Smooth muscle cell (in vitro differentiated cells): ENCODE results near the gene KIF2A. TPM values are rescaled to one million over a fixed set of nuclear protein-coding genes. Genes with fewer than 3 reads are reported as not detected.

Experiments used
- DNase-seq: peaks from one replicate; lab custom pipeline; 2025; ENCODE audit not compliant: unreplicated experiment; lab: John Stamatoyannopoulos, UW
- H2AFZ ChIP-seq: fragments of 200-600 bp; sonication (generic); 2 replicates; pipeline ENCODE4 v1.6.0; 2016; ENCODE audit warnings: antibody characterized with exemption, low read depth, mild to moderate bottlenecking
- H3F3A ChIP-seq: fragments of 200-600 bp; sonication (generic); 2 replicates; pipeline ENCODE4 v1.6.0; 2017; ENCODE audit warnings: antibody characterized with exemption, low read depth
- H3K27ac ChIP-seq: fragments of 200-600 bp; sonication (generic); 2 replicates; pipeline ENCODE4 v1.5.1; 2016; ENCODE audit warnings: low read depth, mild to moderate bottlenecking
- H3K27me3 ChIP-seq: fragments of 200-600 bp; sonication (generic); 2 replicates; pipeline ENCODE4 v1.6.1; 2016; ENCODE audit warnings: low read depth, mild to moderate bottlenecking
- H3K36me3 ChIP-seq: fragments of 200-600 bp; sonication (generic); 2 replicates; pipeline ENCODE4 v1.5.1; 2016; ENCODE audit warnings: low read depth
- H3K4me1 ChIP-seq: fragments of 200-600 bp; sonication (generic); 2 replicates; pipeline ENCODE4 v1.5.1; 2016; ENCODE audit warnings: low read depth
- H3K4me2 ChIP-seq: fragments of 200-600 bp; sonication (generic); 2 replicates; pipeline ENCODE4 v1.6.0; 2016; ENCODE audit warnings: mild to moderate bottlenecking
- H3K4me3 ChIP-seq: fragments of 200-600 bp; sonication (generic); 2 replicates; pipeline ENCODE4 v1.5.1; 2016; ENCODE audit warnings: mild to moderate bottlenecking
- H3K79me2 ChIP-seq: fragments of 200-600 bp; sonication (generic); 2 replicates; pipeline ENCODE4 v1.6.0; 2016; ENCODE audit warnings: low read depth, mild to moderate bottlenecking
- H3K9ac ChIP-seq: fragments of 200-600 bp; sonication (generic); 2 replicates; pipeline ENCODE4 v1.6.0; 2016; ENCODE audit warnings: low read depth
- H3K9me3 ChIP-seq: fragments of 200-600 bp; sonication (generic); replicated peaks from 2 replicates; pipeline ENCODE4 v1.5.1; 2016; ENCODE audit warnings: low read depth
- H4K20me1 ChIP-seq: fragments of 200-600 bp; sonication (generic); 2 replicates; pipeline ENCODE4 v1.6.0; 2016; ENCODE audit warnings: low read depth
- CTCF ChIP-seq: fragments of 200-600 bp; sonication (generic); IDR thresholded peaks from 2 replicates; pipeline ENCODE4 v1.5.1; 2017; ENCODE audit warnings: borderline replicate concordance, mild to moderate bottlenecking, antibody characterized with exemption; ENCODE audit not compliant: insufficient read depth, poor library complexity, severe bottlenecking
- WGBS: methylation state at CpG from one replicate; pipeline ENCODE4 v1.1.7; 2016; ENCODE audit warnings: low lambda C conversion rate; 5-methylcytosine and 5-hydroxymethylcytosine counted together
- polyA plus RNA-seq: library from polyadenylated mRNA; unstranded; fragments of >200 nt; fragmentation: Nextera tagmentation; extraction: Ambion mirVana; gene quantifications from 2 replicates; pipeline ENCODE4 v1.2.1, GENCODE V29; 2016
- total RNA-seq: library from RNA; depleted of rRNA; stranded (reverse); fragments of >200 nt; gene quantifications from 2 replicates; pipeline ENCODE4 v1.2.3, GENCODE V29; 2014

KIF2A gene
- total and polyA plus RNA-seq, 2 experiments from 2014 or later: 34.4 to 89.2 TPM

- Histone ChIP-seq H3K4me3 (no peak overlapping the region), H3K27me3 (no peaks in the 10 kb centered on the region), H4K20me1 (no peaks in the 10 kb centered on the region), H3K36me3 (no peaks in the 10 kb centered on the region), H2AFZ (no peak overlapping the region), H3K9me3 (no peaks in the 10 kb centered on the region), H3K4me2 (no peak overlapping the region), H3K27ac (no peak overlapping the region), H3K9ac (no peak overlapping the region), H3F3A (no peaks in the 10 kb centered on the region), H3K79me2 (no peaks in the 10 kb centered on the region), H3K4me1 (peaks cover 11% of the 10 kb centered on the region)
- 76% methylated on average over 5 of the region's 5 CpGs for WGBS
- DNase-seq: no peak
- TF ChIP-seq CTCF: no peak
Measured at GRCh38 chr5:62260513-62260912, 45.5 kb upstream of the KIF2A start.

GRCh38 chr5:62263401-62263800, 42.6 kb upstream of the KIF2A start:
- DNase-seq: no peak
- Histone ChIP-seq H3F3A (no peaks in the 10 kb centered on the region), H3K9ac (no peak overlapping the region), H4K20me1 (no peaks in the 10 kb centered on the region), H3K79me2 (no peaks in the 10 kb centered on the region), H3K4me2 (no peak overlapping the region), H3K27me3 (no peaks in the 10 kb centered on the region), H3K9me3 (no peaks in the 10 kb centered on the region), H3K36me3 (no peaks in the 10 kb centered on the region), H3K27ac (no peak overlapping the region), H3K4me1 (peaks cover 4% of the 10 kb centered on the region), H2AFZ (no peak overlapping the region), H3K4me3 (no peak overlapping the region)
- no peak for TF ChIP-seq CTCF

GRCh38 chr5:62265648-62266112, 40.3 kb upstream of the KIF2A start:
- no peak for DNase-seq
- Histone ChIP-seq H3K79me2 (no peaks in the 10 kb centered on the region), H3K27ac (no peak overlapping the region), H4K20me1 (no peaks in the 10 kb centered on the region), H3K27me3 (no peaks in the 10 kb centered on the region), H3F3A (no peaks in the 10 kb centered on the region), H3K9ac (no peak overlapping the region), H3K9me3 (no peaks in the 10 kb centered on the region), H3K4me3 (no peak overlapping the region), H2AFZ (no peak overlapping the region), H3K4me1 (peaks cover 5% of the 10 kb centered on the region), H3K4me2 (no peak overlapping the region), H3K36me3 (no peaks in the 10 kb centered on the region)
- TF ChIP-seq CTCF: no peak

GRCh38 chr5:62266573-62266972, 39.4 kb upstream of the KIF2A start:
- WGBS: 94% methylated on average over 4 of the region's 4 CpGs
- DNase-seq: no peak
- no peaks in the 10 kb centered on the region for H3K27me3 ChIP-seq

More at GRCh38 chr5:62266573-62266972, 39.4 kb upstream of the KIF2A start:
- no peaks in the 10 kb centered on the region for H3K9me3 ChIP-seq
- H3F3A ChIP-seq: no peaks in the 10 kb centered on the region
- H3K27ac ChIP-seq: no peak overlapping the region
- H3K4me3 ChIP-seq: no peak overlapping the region
- H3K79me2 ChIP-seq: no peaks in the 10 kb centered on the region
- no peaks in the 10 kb centered on the region for H3K36me3 ChIP-seq
- H3K4me1 ChIP-seq: peaks cover 5% of the 10 kb centered on the region
- no peak for TF ChIP-seq CTCF
- no peak overlapping the region for H2AFZ ChIP-seq
- no peak overlapping the region for H3K9ac ChIP-seq
- no peak overlapping the region for H3K4me2 ChIP-seq
- no peaks in the 10 kb centered on the region for H4K20me1 ChIP-seq
